H1 (cell line): ENCODE measurements around the gene SPATS2. TPM values are rescaled to one million over a fixed set of nuclear protein-coding genes. Genes with fewer than 3 reads are reported as not detected.

Experiments
- EZH2 ChIP-seq: fragments of 200-600 bp; sonication (generic); IDR thresholded peaks from 2 replicates; pipeline ENCODE4 v1.7.1; 2012; ENCODE audit warnings: low read depth, mild to moderate bottlenecking, moderate library complexity, low read length, inconsistent platforms; ENCODE audit not compliant: severe bottlenecking
- KDM5A ChIP-seq: fragments of 200-600 bp; IDR thresholded peaks from 2 replicates; pipeline ENCODE4 v1.7.1; 2012; ENCODE audit warnings: mild to moderate bottlenecking, low read length, inconsistent platforms, mixed read lengths
- polyA plus RNA-seq, 7 experiments: library from polyadenylated mRNA; depleted of rRNA in 3 of 7; stranded (reverse) in 5 of 7; unstranded in 2 of 7; fragments of >200 nt in 5 of 7; fragments of 200-250 nt in 2 of 7; gene quantifications; 1 replicate in 5 of 7; 2 replicates in 1 of 7; 4 replicates in 1 of 7; pipeline versions ENCODE4 v1.2.1 to v1.2.3, GENCODE V29; 2011 to 2013; ENCODE audit warnings: missing spikeins in 2 of 7, mixed read lengths in 2 of 7
- total RNA-seq: library from RNA; stranded (reverse); fragmentation: NEBNext Ultra II Directional; extraction: Animal tissue kit (Norgen Biotek cat#: 25700); gene quantifications from 2 replicates; pipeline ENCODE4 v1.2.1, GENCODE V29; 2021

SPATS2 gene
- total and polyA plus RNA-seq, 2 of the 8 experiments (the other 6 are each of a cell fraction or from before 2014, with no cell fraction given): 19.2 to 24.5 TPM

- TF ChIP-seq EZH2: no peak
- no peak for TF ChIP-seq KDM5A
Measured at GRCh38 chr12:49448858-49449257, 81.6 kb downstream of the SPATS2 start (continued).
